Neural cell (in vitro differentiated cells): ENCODE data around the gene DENND4C. TPM values are rescaled to one million over a fixed set of nuclear protein-coding genes. Genes with fewer than 3 reads are reported as not detected.

ENCODE experiments used
- H2AFZ ChIP-seq: fragments of 200-600, 300-800 bp; sonication (generic), shearing (Covaris generic); 2 replicates; pipeline ENCODE4 v1.6.0; 2014; ENCODE audit warnings: low read depth, mild to moderate bottlenecking, antibody characterized with exemption, low read length, moderate library complexity
- H3F3A ChIP-seq: fragments of 200-600 bp; shearing (Covaris generic); 2 replicates; pipeline ENCODE4 v1.6.1; 2016; ENCODE audit warnings: mild to moderate bottlenecking, moderate library complexity, mixed read lengths, antibody characterized with exemption, low read length; ENCODE audit not compliant: insufficient read depth, poor library complexity, severe bottlenecking
- H3K27ac ChIP-seq: fragments of 200-600, 300-800 bp; sonication (generic), shearing (Covaris generic); 2 replicates; pipeline ENCODE4 v1.5.1; 2014; ENCODE audit warnings: mild to moderate bottlenecking, low read length, moderate library complexity
- H3K27me3 ChIP-seq: fragments of 300-800, 200-600 bp; sonication (generic), shearing (Covaris generic); 2 replicates; pipeline ENCODE4 v1.6.0; 2014; ENCODE audit warnings: mild to moderate bottlenecking, low read depth, low read length, moderate library complexity; ENCODE audit not compliant: insufficient read depth
- H3K36me3 ChIP-seq: fragments of 300-800, 200-600 bp; sonication (generic), shearing (Covaris generic); 2 replicates; pipeline ENCODE4 v1.5.1; 2014; ENCODE audit warnings: mild to moderate bottlenecking, antibody characterized with exemption, low read length, moderate library complexity; ENCODE audit not compliant: insufficient read depth
- H3K4me2 ChIP-seq: fragments of 300-800, 200-600 bp; sonication (generic), shearing (Covaris generic); 2 replicates; pipeline ENCODE4 v1.6.0; 2014; ENCODE audit warnings: mild to moderate bottlenecking, low read length
- H3K4me3 ChIP-seq: fragments of 300-800, 200-600 bp; sonication (generic), shearing (Covaris generic); 2 replicates; pipeline ENCODE4 v1.5.1; 2014; ENCODE audit warnings: mild to moderate bottlenecking, low read length, moderate library complexity
- H3K79me2 ChIP-seq: fragments of 200-600 bp; shearing (Covaris generic); replicated peaks from 2 replicates; pipeline ENCODE4 v1.6.0; 2014; ENCODE audit warnings: mild to moderate bottlenecking, low read length, moderate library complexity; ENCODE audit not compliant: insufficient read depth
- H3K9ac ChIP-seq: fragments of 300-800, 200-600 bp; sonication (generic), shearing (Covaris generic); 2 replicates; pipeline ENCODE4 v1.6.1; 2016; ENCODE audit warnings: mild to moderate bottlenecking, low read length, mixed read lengths
- H3K9me2 ChIP-seq: fragments of 200-600 bp; shearing (Covaris generic); 2 replicates; pipeline ENCODE4 v1.6.1; 2016; ENCODE audit warnings: mild to moderate bottlenecking, low read length, mixed read lengths; ENCODE audit not compliant: insufficient read depth
- H3K9me3 ChIP-seq: fragments of 200-600, 300-800 bp; sonication (generic), shearing (Covaris generic); 2 replicates; pipeline ENCODE4 v1.6.1; 2016; ENCODE audit warnings: mild to moderate bottlenecking, mixed run types, low read length, moderate library complexity, mixed read lengths
- H4K20me1 ChIP-seq: fragments of 200-600 bp; shearing (Covaris generic); 2 replicates; pipeline ENCODE4 v1.6.1; 2016; ENCODE audit warnings: mild to moderate bottlenecking, mixed run types; ENCODE audit not compliant: insufficient read depth
- CTCF ChIP-seq: fragments of 450-650 bp; IDR thresholded peaks from 2 replicates; pipeline ENCODE4 v1.5.1; 2014; ENCODE audit warnings: antibody characterized with exemption, mild to moderate bottlenecking, moderate library complexity; ENCODE audit not compliant: poor library complexity, severe bottlenecking
- EP300 ChIP-seq: fragments of 450-650 bp; conservative IDR thresholded peaks from 2 replicates; pipeline ENCODE4 v1.6.1; 2014; ENCODE audit warnings: antibody characterized with exemption, mild to moderate bottlenecking, moderate library complexity; ENCODE audit not compliant: poor library complexity, severe bottlenecking
- EZH2 ChIP-seq: fragments of 200-600, 300-800 bp; shearing (Covaris generic), sonication (generic); IDR thresholded peaks from 2 replicates; pipeline ENCODE4 v1.6.1; 2014; ENCODE audit warnings: antibody characterized with exemption, low read length, borderline replicate concordance, mild to moderate bottlenecking; ENCODE audit not compliant: insufficient read depth, poor library complexity, severe bottlenecking
- MXI1 ChIP-seq: fragments of 450-650 bp; conservative IDR thresholded peaks from 2 replicates; pipeline ENCODE4 v1.6.1; 2014; ENCODE audit warnings: antibody characterized with exemption, mild to moderate bottlenecking; ENCODE audit not compliant: poor library complexity, severe bottlenecking
- POLR2AphosphoS5 ChIP-seq: IDR thresholded peaks from 2 replicates; pipeline ENCODE4 v1.6.1; 2012
- RAD21 ChIP-seq: fragments of 450-650 bp; conservative IDR thresholded peaks from 2 replicates; pipeline ENCODE4 v1.6.1; 2014; ENCODE audit warnings: antibody characterized with exemption, mild to moderate bottlenecking, moderate library complexity
- REST ChIP-seq: IDR thresholded peaks from 2 replicates; pipeline ENCODE4 v1.6.1; 2012; ENCODE audit warnings: borderline replicate concordance
- SMC3 ChIP-seq: fragments of 450-650 bp; conservative IDR thresholded peaks from 2 replicates; pipeline ENCODE4 v1.6.1; 2014; ENCODE audit warnings: antibody characterized with exemption, mild to moderate bottlenecking, moderate library complexity; ENCODE audit not compliant: poor library complexity
- TAF1 ChIP-seq: IDR thresholded peaks from 2 replicates; pipeline ENCODE4 v1.6.1; 2012; ENCODE audit warnings: low read depth
- polyA plus RNA-seq: library from polyadenylated mRNA; depleted of rRNA; stranded (reverse); fragments of >200 nt; gene quantifications from 2 replicates; pipeline ENCODE4 v1.2.3, GENCODE V29; 2014

The DENND4C gene
- polyA plus RNA-seq, 1 donor from 2014 or later: 51.8 TPM

GRCh38 chr9:19188771-19189170, 41.7 kb upstream of the DENND4C start:
- no peak overlapping the region for H2AFZ ChIP-seq
- no peaks in the 10 kb centered on the region for H3K36me3 ChIP-seq
- no peak overlapping the region for H3K27ac ChIP-seq

GRCh38 chr9:19192202-19193028, 38.1 kb upstream of the DENND4C start:
- Histone ChIP-seq H3K9me3 (no peaks in the 10 kb centered on the region), H3K4me3 (no peak overlapping the region), H3K9me2 (no peaks in the 10 kb centered on the region), H3K79me2 (no peaks in the 10 kb centered on the region), H3K27me3 (no peaks in the 10 kb centered on the region), H4K20me1 (no peaks in the 10 kb centered on the region), H3K36me3 (no peaks in the 10 kb centered on the region), H2AFZ (no peak overlapping the region), H3K4me2 (no peak overlapping the region), H3F3A (no peaks in the 10 kb centered on the region), H3K9ac (no peak overlapping the region), H3K27ac (no peak overlapping the region)
- no peak for TF ChIP-seq TAF1

More at GRCh38 chr9:19188771-19189170, 41.7 kb upstream of the DENND4C start:
- TF ChIP-seq CTCF (no peak), MXI1 (no peak), RAD21 (no peak), REST (no peak), POLR2AphosphoS5 (no peak), EZH2 (no peak)
- H3K79me2 ChIP-seq: no peaks in the 10 kb centered on the region
- H3K9ac ChIP-seq: no peak overlapping the region
- H3K9me3 ChIP-seq: no peaks in the 10 kb centered on the region
- H3K4me3 ChIP-seq: no peak overlapping the region
- H3K4me2 ChIP-seq: no peak overlapping the region
- H3F3A ChIP-seq: no peaks in the 10 kb centered on the region
- H3K27me3 ChIP-seq: no peaks in the 10 kb centered on the region
- H3K9me2 ChIP-seq: no peaks in the 10 kb centered on the region
- no peaks in the 10 kb centered on the region for H4K20me1 ChIP-seq

- H3K9ac ChIP-seq: no peak overlapping the region
- H2AFZ ChIP-seq: no peak overlapping the region
- TF ChIP-seq REST (no peak), RAD21 (no peak), POLR2AphosphoS5 (no peak), EP300 (no peak), TAF1 (no peak), CTCF (no peak), MXI1 (no peak), EZH2 (no peak), SMC3 (no peak)
- no peak overlapping the region for H3K27ac ChIP-seq
- H3K36me3 ChIP-seq: no peaks in the 10 kb centered on the region
- no peaks in the 10 kb centered on the region for H3K27me3 ChIP-seq
- H3K9me3 ChIP-seq: no peaks in the 10 kb centered on the region
- no peaks in the 10 kb centered on the region for H3K79me2 ChIP-seq
- H3K9me2 ChIP-seq: no peaks in the 10 kb centered on the region
- H3K4me2 ChIP-seq: no peak overlapping the region
- H3K4me3 ChIP-seq: no peak overlapping the region
- no peaks in the 10 kb centered on the region for H3F3A ChIP-seq
- H4K20me1 ChIP-seq: no peaks in the 10 kb centered on the region
Observed at GRCh38 chr9:19193029-19193324, 37.5 kb upstream of the DENND4C start.
